Inferior parietal cortex (tissue), 1 donor: ENCODE data around the gene IL20RB.
"Not testable (repeated sequence)": the region's sequence is repeated elsewhere in the genome, so short reads cannot be mapped to it uniquely, and the experiment has no call there.

ENCODE experiments used
- DNase-seq: peaks from one replicate; pipeline ENCODE4 v3.0.0-alpha.2; 2016; ENCODE audit errors: extremely low spot score

The IL20RB gene

DNA sequence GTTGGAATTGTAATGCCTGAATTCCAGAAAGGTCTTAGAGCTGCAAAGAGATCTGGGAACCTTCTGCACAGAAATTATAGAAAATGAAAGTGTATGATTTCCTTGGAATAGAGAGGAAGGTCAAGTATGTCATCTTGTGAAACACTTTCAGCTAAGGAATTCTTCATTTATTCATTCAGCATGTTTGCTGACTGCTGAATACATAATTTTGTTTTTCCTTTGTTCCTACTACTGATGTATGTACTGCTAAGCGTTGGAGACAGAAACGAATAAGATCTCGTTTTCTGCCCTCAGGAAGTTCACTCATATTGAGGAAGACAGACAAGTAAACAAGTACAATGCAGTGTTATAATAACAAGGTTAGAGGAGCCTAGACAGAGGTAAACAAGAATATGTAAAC is 14.3 kb upstream of the IL20RB start:
- no peak for DNase-seq

DNA sequence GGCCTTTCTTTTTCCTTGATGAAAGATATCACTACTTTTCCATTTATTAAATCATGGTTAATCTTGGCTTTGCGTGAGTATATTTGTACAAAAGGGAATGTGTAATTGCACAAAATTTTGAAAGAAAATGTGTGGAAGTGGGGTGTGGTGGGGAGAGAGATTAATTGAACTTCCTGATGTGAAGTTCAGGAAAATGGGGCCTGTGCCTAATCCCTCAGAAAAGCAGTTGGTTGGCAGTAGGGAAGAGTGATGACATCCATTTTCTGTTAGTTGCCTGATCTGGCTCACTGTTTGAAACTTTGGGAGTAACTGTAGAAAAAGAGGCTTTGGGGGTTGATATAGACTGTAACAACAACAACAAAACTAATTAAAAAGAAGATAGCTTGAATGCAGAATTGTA is 10.8 kb upstream of the IL20RB start:
- no peak for DNase-seq

DNA sequence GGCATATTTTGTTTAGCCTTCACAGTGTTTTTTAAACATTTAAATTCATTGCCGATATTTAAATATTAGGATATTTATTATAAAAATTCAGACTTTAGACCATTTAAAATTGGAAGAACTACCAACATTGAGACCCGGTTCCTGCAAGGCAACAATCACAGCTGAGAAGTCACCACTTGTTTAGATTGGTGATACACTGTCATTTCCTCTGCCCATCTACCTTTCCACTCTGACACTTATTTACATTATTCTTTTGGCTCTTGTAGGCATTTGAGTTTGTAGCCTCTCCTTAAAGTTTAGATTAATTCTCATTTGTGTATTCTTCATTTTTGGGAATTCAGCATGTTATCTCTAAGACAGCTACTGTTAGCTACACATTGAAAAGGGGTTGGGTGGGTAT is 10.3 kb upstream of the IL20RB start:
- no peak for DNase-seq

DNA sequence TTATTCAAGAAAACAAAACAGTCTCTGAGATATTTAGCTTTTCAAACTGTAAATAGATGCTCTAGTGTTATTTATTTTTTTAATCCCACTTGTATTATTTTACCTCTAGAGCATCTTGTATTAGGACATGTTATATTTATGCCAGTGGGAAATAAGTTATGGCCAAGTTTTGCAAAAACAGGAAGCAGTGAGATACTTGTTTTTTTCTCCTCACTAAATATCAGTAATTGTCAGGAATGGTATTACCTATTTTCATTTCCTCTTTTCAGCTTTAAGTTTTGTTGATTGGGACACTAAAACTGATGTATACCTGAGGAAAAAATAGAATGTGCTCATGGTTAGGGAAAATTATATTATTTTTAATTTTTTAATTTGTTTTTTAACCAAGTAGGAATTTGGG is 8.6 kb upstream of the IL20RB start:
- no peak for DNase-seq

DNA sequence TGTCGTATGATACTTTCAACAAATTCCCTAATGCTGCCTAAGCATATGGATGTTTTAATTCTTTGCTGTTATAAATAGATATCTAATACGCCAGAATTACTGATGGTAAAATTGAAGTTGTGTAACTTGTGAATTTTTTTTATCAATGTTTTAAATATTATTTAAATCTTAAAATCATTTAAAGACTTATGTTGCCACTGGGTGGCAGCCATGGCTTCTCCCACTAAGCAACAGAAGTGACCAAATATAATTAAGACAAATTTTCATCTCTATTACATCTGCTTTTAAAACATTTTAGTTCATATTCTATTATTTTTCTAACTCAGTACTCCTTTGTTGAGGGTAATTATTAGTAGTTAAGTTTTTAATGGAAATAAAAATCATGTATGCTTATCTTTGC is 8.1 kb upstream of the IL20RB start:
- DNase-seq: no peak

DNA sequence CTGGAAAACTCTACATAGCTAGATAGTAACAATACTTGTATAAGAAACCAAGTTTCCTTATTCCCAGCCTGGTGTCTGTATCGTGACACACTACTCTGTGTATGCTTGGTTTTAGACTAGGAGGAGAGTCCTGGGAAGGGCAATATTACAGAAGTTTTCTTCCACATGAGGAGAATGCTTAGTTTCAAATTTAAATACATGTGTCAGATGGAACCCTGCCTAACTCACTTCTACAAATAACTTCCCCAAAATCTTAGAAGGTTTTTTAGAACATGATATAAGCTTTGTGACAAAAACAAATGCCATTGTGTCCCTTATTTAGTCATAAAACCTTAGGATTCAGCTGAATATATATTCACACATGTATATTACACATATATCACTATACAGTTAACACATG is 7.2 kb upstream of the IL20RB start:
- DNase-seq: no peak

DNA sequence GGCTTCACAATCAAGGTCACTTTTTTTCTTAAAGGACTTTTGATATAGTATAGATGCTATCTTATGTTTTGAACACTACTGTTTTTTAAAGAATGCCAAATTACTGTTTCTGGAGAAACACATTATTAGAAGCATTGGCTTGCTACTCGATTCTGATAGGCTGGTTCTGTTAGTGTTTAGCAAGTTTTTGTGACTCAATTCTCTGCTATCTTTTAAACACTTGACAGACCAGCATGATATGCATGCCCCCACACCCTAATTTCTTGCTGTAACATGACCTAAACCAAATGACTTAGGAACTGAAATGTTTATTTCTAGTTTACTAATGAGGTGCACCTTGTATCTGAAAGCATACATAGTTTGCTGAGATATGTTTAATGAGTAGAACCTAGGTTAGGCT is 5.5 kb upstream of the IL20RB start:
- no peak for DNase-seq

DNA sequence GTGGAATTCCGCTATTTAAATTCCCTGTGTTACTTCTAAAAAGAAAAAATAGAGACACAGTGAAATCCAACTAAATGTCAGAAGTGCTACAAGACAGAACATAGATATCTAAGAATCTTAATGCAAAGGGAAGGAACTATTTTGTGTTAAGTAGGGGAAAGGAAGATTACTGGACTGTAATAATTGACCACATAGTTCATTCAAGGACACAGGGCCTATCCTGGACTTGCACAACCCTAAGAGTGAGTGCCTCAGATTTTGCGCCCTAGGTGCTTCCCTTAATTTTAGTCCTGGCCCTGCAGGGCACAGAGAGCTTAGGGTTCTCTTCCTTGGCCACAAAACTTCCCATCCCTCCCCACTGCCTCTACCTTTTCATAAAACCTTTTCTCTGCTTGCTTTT is 3.5 kb upstream of the IL20RB start:
- no peak for DNase-seq

DNA sequence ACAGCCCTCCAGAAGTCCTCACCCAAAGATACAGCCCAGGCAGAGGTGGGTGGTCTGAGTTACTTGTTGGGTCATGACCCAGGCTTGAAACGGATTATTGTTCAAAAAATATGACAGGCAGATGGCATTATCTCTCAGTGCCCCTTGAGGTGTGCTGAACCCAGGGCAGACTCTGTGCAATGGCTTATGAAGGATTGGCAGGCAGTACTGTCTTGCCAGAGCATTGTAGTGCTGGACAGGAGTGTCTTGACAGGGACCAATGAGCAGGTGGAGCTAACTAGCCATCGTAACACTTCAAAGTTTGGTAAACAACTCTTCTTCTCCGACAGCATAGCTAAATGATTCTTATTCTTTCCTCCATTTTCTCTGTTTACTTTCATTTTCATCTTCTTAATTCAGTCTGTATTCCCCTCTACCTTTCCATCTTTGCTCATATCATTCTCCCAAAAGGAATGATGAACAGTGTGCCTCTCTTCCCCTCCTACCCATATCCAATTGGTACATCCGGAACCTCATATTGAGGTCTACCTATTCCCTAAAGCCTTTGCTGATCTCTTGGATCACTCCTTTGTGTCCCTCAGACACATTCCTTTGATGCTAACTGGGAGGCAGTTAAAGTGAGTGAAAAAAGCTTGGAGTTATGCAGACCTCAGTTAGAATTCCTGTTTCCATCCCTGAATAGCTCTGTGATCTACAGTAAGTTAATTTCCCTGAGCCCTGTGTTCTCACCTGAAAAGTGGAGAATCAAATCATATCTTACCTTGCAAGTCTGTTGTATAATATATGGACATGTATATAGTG is 2.6 kb upstream of the IL20RB start:
- DNase-seq: no peak

DNA sequence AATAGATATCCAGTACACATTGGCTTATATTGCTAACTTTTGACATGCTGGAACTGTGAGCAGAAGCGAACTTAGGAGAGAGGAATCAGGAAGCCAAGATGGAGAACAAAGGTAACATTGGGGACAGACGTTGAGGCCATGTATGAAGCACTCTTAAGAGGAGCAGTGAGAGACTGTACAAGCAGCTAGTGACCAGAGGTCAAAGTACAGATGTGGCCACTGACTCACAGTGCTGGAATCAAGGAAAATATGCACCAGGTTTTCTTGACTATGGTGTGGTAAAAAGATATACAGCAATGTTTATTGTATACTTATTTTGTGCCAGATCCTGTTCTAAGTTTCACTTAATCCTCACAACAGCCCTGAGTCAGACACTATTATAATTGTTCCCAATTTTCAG is 2.0 kb upstream of the IL20RB start:
- no peak for DNase-seq

DNA sequence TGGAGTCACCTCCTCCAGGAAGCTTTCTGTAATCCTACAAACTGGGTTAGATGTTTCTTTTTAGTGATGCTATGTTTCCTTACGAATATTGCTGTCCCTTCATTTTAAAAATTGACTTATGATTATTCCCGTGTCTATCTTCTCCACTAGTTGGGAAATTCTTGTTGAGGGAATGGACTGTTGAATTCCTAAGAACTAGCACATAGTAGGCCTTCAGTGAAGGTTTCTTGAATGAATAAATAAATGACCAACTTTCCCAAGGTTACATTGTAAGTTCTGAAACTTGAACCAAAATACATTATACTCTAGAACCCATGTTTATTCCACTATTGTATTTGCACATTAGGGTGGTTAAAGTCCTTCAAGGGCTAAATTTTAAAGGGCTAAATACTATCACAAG is 812 bp upstream of the IL20RB start:
- DNase-seq: no peak

DNA sequence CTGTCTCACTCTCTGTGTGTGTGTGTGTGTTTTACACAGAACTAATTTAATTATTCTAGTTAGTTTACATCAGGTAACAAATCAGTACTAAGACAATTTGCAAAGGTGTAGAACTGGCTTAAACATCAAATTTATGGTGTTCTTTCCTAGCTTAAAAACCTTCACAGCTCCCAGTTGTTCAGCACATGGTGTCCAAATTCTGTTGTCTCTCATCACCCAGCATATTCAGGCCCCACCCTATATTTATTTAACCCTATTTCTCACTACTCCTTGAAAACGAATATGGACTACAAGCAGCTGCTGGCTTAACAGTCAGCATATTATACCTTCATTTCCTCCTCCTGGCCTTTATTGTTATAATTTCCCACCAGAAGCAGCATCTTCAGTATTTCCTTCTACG is 1.2 kb downstream of the IL20RB start:
- DNase-seq: no peak

DNA sequence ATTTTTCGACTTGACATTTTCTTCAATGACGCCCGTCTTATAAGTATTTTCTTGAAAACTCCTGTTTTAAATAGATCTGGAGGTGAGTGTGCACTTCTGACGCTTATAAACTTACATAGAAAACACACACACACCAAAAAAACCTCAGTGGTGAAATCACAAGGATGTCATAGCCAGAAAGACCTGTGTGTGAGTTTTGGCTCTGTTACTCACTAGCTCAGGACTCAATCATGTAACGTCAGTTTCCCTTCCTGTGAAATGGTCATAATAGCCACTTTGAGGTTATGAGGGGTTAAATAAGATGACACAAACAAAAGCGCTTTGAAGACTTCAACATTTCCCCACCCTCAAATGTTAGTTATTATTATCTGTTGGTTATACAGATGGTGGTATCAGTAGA is 1.8 kb downstream of the IL20RB start:
- DNase-seq: no peak

DNA sequence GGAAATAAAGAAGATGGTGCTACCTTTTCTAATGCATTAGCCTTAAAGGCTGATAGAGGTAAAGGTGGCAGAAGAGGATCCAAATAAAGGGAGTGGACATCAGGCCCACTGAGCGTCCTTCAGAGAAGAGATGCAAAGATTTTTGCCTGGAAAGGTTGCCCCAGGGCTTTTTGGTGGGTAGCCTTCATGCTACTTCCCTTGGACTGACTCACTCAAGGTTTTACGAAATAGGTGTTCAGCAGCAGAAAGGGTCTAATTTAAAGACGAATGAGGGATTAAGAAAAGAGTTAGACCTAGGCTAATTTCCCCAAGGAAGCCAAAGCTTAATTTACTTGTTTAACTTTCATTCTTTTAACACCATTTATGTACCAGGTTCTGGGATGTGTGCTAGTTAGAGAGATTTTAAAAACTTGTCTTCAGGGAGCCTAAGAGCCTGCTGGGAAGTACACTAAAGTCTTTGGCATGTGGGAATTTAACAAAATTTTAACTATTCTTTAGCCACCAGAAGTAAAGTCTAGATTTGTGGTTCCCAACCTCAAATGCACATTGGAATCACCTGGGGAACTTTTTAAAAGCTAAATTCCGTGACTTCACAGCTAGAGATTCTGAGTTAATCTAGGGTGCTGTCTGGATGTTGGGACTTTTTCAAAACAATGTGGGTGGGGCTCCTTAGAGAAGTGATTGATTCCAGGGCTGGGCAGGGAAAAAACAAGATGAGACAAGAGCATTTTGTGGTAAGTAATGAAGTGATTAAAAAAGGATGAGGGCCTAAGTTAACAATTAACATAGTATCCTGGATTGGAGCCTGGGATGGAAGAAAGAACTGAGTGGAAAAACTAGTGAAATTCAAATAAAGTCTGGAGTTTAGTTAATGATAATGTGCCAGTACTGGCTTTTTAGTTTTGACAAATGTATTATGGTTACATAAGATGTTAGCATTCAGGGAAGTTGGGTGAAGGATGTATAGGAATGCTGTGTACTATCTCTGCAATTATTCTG is 3.4 kb downstream of the IL20RB start:
- DNase-seq: no peak

DNA sequence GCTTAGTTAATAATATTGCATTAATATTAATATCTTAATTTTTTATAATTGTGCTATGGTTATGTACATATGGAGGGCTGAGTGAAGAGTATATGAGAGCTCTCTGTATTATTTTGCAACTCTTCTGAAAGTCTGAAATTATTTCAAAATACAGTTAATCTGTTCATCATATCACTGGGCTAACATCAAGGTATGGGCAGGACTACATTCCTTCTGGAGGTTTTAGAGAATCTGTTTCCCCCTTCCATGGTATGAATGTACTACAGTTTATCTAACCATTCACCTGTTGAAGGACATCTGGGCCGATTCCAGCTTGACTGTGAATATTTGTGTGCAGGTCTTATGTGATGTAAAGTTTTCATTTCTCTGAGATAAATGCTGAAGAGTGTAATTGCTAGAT is 5.1 kb downstream of the IL20RB start:
- DNase-seq: no peak

DNA sequence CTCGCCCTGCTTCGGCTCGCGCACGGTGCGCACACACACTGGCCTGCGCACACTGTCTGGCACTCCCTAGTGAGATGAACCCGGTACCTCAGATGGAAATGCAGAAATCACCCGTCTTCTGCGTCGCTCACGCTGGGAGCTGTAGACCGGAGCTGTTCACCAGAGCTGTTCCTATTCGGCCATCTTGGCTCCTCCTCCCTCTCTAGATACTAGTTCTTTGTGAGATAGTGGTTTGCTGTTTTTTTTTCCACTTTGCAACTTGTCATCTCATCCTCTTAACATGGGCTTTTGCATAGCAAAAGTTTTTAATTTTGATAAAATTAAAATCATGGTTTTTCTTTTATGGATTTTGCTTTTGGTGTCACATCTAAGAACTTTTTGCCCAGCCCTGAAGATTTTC is 11.8 kb downstream of the IL20RB start:
- DNase-seq: not testable (repeated sequence)

DNA sequence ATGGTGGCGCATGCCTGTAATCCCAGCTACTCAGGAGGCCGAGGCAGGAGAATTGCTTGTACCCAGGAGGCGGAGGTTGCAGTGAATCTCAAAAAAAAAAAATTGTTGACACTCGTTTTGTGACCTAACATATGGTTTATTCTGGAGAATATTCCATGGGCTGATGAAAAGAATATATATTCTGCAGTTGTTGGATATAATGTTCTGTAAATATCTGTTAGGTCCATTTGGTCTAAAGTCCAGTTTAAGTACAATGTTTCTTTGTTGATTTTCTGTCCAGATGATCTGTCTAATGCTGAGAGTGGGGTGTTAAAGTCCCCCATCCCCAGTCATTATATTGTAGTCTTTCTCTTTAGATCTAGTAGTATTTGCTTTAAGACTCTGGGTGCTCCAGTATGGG is 15.6 kb downstream of the IL20RB start:
- no peak for DNase-seq

DNA sequence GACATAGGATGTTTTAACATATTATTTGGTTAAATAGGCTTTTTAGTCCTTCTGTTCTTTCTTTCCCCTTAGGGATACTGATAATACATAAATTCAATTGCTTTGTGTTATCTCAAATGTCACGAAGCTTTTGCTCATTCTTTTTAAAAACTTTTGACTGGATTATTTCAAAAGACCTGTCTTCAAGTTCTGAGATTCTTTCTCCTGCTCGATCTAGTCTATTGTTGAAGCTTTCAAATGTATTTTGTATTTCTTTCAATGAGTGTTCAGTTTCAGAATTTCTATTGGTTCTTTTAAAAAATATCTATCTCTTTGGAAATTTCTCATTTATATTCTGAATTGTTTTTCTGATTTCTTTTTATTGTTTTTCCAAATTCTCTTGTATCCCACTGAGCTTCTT is 16.9 kb downstream of the IL20RB start:
- no peak for DNase-seq

DNA sequence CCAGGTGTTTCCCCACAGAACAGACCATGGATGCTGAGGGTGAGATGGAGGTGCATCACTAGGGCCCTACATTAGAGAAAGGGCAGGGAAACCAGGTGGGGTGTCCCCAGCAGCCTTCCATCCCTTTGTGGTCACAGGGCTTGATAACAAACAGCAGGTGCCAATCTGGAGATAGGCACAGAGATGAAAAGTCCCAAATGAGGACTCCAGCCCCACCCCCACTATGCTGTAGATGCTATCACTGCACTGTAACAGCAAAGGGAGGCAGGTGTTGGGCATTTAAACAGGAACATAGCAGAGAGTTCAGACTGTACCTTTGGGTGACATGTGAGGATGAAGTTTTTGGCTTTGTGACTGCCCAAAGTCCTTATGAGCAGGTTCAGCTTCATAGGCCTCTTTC is 21.4 kb downstream of the IL20RB start:
- DNase-seq: no peak

DNA sequence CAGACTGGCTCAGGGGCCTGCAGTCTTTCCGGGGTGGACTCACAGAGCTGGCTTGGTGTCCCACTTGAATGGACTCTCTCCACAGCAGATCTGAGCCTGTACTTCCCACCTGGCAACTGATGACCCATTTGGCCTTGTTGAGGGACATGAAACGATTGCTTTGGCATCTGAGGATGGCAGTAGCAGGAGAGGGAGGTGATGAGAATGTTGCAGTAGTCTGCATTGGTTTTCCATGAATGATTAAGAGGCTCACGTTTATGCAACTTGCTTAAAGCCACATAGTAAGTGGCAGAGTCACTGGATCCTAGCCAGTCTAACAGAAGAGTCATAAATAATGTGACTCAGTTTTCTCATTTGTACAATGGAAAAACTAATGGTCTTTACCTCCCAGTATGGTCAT is 21.9 kb downstream of the IL20RB start:
- no peak for DNase-seq

DNA sequence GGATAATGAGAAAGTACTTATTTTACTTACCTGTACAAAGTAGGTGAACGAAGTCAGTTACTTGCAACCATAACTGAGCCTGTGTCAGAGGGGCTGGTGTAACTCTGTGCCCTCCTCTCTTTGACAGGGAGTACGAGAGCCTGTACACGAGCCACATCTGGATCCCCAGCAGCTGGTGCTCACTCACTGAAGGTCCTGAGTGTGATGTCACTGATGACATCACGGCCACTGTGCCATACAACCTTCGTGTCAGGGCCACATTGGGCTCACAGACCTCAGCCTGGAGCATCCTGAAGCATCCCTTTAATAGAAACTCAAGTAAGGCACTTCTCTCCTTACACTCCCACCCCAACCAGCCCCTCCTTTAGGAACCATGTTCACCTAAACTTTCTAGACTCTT is 24.2 kb downstream of the IL20RB start:
- no peak for DNase-seq

DNA sequence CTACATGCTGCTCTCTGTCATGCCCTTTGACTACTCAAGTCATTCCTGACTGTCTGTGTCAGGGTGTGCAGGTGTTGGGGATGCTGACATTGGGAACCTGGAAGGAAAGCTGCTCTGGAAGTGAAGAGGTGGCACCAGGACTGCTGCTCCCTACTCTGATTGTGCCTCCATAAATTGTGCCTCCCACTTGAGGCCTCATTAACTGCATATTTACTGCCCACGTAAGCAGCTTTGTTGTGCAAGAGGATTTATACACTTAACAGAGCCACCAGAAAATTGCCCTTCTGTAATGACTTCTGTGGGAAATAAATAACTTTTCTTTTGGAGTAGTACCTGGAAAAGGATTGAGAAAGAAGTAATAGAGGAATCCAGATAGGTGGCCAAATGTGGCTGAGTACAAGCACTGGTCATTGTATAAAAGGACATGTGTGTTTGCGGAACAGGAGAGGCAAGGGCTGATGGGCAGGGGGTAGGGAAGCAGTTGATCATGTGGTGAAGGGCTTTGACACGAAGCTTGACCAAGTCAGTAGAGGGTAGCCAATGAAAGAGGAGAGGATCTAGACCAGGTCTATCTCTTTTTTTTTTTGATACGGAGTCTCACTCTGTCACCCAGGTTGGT is 24.8 kb downstream of the IL20RB start:
- no peak for DNase-seq

DNA sequence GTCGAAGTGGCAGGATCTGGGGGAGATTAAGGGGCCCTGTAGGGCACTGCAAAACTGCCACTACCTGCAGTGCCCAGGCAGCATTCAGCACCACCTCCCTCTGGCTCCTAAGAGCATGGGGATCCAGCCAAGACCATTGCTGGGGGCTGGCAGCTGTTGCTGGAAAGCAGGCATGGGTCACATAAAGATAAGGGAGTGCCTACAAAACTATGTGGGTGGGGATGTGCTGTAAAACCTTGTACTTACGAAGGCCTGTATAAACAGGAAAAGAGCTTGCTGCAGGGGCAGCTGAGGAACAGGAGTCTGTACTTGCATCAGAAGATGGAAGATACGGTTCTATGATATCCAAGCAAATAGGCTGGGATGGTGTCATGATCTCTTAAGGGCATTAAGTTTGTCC is 27.1 kb downstream of the IL20RB start:
- no peak for DNase-seq
